HL-60/S4 treated with retinoic acid at 250 ng/mL for 4 days and 3 days (cell line): Measurements from ENCODE around the gene GAB3.

ENCODE experiments used
- in situ Hi-C: fragments of 300-500 bp; cut with MboI; formaldehyde crosslinking; loops from 2 replicates; pipeline ENCODE4 v1.7.0; 2022; ENCODE audit warnings: low sequenced_read_pairs

Gene GAB3

GRCh38 chrX:154750301-154751202, at the start of gene GAB3:
TSS of gene GAB3 (minus strand) at chrX:154751077. CDS start at chrX:154751025, 52 bp downstream.
- in situ Hi-C loops = loop anchor here (10.0 kb wide), 1 partner anchor 84 kb away; the partner anchor contains the start of gene SMIM9

- in situ Hi-C loops = no loop called here
Observed at GRCh38 chrX:154799556-154800348, 48.9 kb upstream of the GAB3 start.

GRCh38 chrX:154797006-154797405, 46.1 kb upstream of the GAB3 start:
- in situ Hi-C loops = no loop called here

- in situ Hi-C loops = no loop called here
Observed at GRCh38 chrX:154795016-154795415, 44.1 kb upstream of the GAB3 start.

GRCh38 chrX:154793084-154793795, 42.4 kb upstream of the GAB3 start:
- in situ Hi-C loops = no loop called here

GRCh38 chrX:154791939-154792338, 41.1 kb upstream of the GAB3 start:
- in situ Hi-C loops = no loop called here

GRCh38 chrX:154791467-154791866, 40.6 kb upstream of the GAB3 start:
- in situ Hi-C loops = no loop called here

GRCh38 chrX:154785716-154786115, 34.8 kb upstream of the GAB3 start:
- in situ Hi-C loops = no loop called here

GRCh38 chrX:154784149-154784995, 33.5 kb upstream of the GAB3 start:
- in situ Hi-C loops = no loop called here

GRCh38 chrX:154780968-154781367, 30.1 kb upstream of the GAB3 start:
- in situ Hi-C loops = no loop called here

GRCh38 chrX:154779261-154779660, 28.4 kb upstream of the GAB3 start:
- in situ Hi-C loops = no loop called here

GRCh38 chrX:154776753-154777152, 25.9 kb upstream of the GAB3 start:
- in situ Hi-C loops = no loop called here

- in situ Hi-C loops = no loop called here
Observed at GRCh38 chrX:154775419-154776349, 24.8 kb upstream of the GAB3 start.

- in situ Hi-C loops = no loop called here
Observed at GRCh38 chrX:154774622-154775021, 23.7 kb upstream of the GAB3 start.

GRCh38 chrX:154762537-154763296, 11.8 kb upstream of the GAB3 start, which contains the start of gene DKC1:
TSS of gene DKC1 (plus strand) at chrX:154762864. CDS start at chrX:154762966, 102 bp downstream.
- in situ Hi-C loops = no loop called here

GRCh38 chrX:154761977-154762536, 11.2 kb upstream of the GAB3 start:
- in situ Hi-C loops = no loop called here

GRCh38 chrX:154758696-154759095, 7.8 kb upstream of the GAB3 start:
- in situ Hi-C loops = loop anchor here (10.0 kb wide), 1 partner anchor 76 kb away; the partner anchor contains the start of gene SMIM9
